Prostate gland (tissue), 2 donors: ENCODE results near the gene ATP7A.

ENCODE experiments used
- POLR2AphosphoS5 ChIP-seq: sonication (generic); formaldehyde crosslinking; IDR thresholded peaks from one replicate; pipeline ENCODE4 v1.6.1; 2017; ENCODE audit warnings: antibody characterized with exemption
- TF ChIP-seq, protein P1 (sequence below), 4 experiments: fragments of 200-600 bp in 2 of 4; fragments of 450-650 bp in 2 of 4; sonication (generic) in 2 of 4; IDR thresholded peaks; 1 replicate in 3 of 4; 2 replicates in 1 of 4; pipeline ENCODE4 v1.5.1; 2016 to 2019; ENCODE audit warnings: antibody characterized with exemption in 4 of 4, mild to moderate bottlenecking in 2 of 4, moderate library complexity in 2 of 4

DNA sequence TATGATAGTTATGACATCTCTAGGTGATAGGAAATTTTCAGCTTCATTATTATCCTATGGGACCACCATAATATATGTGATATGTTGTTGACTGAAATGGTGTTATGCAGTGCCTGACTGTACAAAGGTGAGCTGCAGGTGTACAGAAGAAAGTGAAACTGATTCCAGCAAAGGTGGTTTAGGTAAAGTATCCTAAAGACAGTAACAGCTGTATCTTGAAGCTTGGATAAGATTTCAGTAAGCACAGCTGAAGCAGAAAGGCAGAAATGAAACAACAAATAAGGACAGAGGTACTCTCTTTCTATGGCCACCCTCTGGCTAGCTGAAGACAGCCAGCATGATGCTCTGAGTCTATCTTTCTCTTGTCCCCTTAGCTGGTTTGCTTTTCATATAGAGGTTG is 163.6 kb downstream of the ATP7A start:
- TF ChIP-seq, protein P1, sequence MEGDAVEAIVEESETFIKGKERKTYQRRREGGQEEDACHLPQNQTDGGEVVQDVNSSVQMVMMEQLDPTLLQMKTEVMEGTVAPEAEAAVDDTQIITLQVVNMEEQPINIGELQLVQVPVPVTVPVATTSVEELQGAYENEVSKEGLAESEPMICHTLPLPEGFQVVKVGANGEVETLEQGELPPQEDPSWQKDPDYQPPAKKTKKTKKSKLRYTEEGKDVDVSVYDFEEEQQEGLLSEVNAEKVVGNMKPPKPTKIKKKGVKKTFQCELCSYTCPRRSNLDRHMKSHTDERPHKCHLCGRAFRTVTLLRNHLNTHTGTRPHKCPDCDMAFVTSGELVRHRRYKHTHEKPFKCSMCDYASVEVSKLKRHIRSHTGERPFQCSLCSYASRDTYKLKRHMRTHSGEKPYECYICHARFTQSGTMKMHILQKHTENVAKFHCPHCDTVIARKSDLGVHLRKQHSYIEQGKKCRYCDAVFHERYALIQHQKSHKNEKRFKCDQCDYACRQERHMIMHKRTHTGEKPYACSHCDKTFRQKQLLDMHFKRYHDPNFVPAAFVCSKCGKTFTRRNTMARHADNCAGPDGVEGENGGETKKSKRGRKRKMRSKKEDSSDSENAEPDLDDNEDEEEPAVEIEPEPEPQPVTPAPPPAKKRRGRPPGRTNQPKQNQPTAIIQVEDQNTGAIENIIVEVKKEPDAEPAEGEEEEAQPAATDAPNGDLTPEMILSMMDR (IDR thresholded peaks at IDR 0.05), result no peak
- TF ChIP-seq POLR2AphosphoS5, result no peak
